Measurements from ENCODE around the gene NEURL1B.

Gene NEURL1B

GRCh38 chr5:172683645-172684471 is 42.8 kb downstream of the NEURL1B start:
- DNase-seq: peak; percentile 54

GRCh38 chr5:172685091-172685490 is 44.0 kb downstream of the NEURL1B start:
- no peak for DNase-seq

DNA sequence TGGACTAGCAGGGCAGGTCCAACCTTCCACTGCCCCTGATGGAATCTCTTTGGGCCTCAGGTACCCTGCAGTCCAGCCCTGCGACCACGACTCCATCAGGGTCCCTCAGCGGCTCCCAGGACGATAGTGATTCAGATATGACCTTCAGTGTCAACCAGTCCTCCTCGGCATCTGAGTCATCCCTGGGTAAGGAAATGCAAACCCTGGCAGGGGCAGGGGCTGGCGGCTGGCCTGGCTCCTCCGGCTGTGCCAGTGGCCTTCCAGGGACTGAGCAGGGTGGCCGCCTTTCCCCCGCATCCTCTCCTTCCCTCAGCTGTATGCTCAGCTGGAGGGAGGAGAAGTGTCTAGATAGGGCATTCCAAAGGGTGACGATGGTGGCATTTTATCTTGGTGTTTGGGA is 45.0 kb downstream of the NEURL1B start:
- DNase-seq: no peak

GRCh38 chr5:172686539-172687390 is 45.7 kb downstream of the NEURL1B start:
- no peak for DNase-seq

DNA sequence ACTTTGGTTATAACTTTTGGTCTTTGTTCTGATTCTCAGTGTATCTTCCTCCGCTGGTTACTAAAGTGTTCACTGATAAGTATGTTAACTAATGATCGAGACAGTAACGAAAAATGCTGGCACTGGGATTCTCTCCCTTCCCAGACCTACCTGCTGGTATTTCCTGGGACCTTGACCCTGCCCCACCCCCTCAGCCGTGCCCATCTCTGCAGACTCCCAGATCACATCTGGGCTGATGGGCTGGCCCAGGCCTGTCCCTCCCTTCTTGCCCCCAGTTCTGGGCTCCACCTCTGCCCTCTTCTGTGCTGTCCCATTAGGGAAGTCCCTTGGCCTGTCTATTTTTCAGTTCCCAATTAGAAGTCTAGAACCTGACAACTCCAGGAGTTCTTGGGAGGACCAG is 46.9 kb downstream of the NEURL1B start:
- no peak for DNase-seq

DNA sequence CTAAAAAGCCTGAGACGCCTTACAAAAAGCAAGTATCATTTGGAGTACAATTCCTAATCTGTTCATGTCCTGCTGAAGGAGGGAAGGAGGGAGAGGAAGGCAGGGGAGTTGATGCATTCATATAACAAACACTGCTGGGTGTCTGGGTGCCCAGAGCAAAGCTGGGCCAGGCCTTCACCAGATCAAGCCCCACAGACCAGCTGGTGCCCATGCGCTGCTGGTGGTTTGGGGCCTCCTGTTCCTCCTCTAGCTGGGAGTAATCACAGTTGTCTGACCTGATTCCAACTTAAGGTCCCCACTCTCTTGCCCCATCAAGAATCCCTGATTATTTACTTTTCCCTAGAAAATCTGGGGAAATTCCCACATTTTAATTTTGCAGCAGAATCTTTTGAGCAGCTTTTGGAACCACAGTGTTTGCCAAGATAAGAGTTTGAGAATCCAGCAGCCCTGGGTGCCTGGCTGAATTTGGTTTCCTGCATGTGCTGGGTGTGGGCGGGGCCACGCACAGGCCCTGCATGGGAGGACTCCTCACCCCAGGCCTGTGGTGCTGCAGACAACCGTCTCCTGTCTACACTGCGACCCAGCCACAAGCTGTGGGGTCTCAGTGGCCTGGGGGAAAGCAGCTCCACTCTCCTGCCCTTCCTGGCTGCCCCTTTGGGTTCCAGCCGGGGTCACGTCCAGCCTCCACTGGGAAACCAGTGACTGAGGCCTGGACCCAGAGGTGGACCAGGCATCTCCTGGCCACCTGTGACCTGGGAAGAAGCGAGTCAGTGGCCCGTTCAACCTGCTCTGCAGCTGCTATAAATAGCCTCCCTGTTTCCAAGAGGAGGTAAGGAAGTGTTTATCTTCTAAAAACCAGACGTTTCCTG is 47.5 kb downstream of the NEURL1B start:
- no peak for DNase-seq

- no peak for DNase-seq
Observed at GRCh38 chr5:172689218-172689572, 48.1 kb downstream of the NEURL1B start.

DNA sequence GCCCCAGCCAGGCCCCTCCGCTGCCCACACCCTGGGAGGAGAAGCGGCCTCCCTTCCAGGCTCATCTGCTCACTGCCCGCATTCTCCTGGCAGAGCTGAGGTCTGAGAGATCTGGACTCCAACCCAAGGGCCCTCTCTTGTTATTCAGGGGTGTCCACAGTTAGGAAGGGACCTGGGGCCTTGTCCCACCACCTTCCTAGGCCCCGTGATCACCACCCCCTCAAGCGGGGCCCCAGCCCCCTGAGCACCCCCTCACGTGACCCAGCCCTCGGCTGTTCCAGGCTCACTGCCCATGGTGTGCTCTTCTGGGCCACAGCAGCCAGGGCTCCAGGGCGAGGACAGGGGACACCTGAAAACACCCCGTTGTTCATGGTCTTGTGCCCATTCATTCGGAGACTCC is 48.7 kb downstream of the NEURL1B start:
- no peak for DNase-seq

- DNase-seq: no peak
Observed at GRCh38 chr5:172690258-172691075, 49.4 kb downstream of the NEURL1B start.

DNA sequence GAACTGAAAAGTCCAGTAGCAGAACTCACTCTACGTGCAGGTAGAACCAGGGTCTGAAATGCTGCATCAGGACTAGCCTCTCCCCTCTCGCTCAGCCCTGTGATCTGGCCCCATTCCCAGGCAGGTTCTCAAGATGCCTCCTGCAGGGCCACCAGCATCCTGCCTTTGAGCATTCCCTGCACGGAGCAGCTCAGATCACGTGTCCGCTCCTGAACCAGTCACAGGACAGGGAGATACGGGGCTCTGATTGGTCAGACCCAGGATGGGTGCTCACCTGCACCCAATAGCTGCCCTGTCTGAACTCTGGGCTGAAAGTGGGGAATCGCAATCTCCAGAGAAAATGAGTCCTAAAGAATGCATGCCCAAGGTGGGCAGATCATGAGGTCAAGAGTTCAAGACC is 50.8 kb downstream of the NEURL1B start:
- no peak for DNase-seq

DNA sequence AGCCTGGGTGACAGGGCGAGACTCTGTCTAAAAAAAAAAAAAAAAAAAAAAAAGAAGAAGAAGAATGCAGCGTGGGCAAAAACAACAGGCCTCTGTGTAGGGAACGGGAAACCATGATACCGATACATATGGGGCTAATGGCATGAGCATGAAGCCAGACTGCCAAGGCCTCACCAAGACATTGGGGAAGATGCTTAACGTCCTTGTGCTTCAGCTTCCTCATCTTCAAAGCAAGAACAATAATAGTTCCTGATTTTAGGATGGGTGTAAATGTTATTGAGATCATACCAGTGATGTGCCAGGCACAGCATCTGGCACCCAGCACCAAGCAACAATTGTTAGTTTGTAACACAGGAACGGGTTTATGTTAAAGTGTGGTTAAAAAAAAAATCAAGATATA is 51.4 kb downstream of the NEURL1B start:
- DNase-seq: no peak

DNA sequence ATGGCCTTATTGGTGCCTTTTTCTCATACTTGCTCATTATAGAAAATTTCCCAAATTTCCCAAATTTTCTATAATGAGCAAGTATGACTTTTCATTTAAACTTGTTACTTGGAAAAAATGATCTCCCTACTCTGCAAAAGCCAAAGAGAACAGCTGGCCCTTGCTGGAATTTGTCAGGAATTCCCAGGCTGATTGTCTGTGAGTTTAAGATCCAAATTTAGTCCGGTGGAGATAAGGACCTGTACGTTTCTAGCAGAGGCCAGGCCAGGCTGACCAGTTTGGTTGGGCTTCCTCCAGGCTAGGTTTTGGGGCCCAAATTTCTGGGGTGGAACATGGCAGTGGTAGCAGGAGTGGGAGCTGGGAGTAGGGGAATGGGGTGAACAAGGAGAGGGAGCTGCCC is 51.9 kb downstream of the NEURL1B start:
- DNase-seq: no peak

DNA sequence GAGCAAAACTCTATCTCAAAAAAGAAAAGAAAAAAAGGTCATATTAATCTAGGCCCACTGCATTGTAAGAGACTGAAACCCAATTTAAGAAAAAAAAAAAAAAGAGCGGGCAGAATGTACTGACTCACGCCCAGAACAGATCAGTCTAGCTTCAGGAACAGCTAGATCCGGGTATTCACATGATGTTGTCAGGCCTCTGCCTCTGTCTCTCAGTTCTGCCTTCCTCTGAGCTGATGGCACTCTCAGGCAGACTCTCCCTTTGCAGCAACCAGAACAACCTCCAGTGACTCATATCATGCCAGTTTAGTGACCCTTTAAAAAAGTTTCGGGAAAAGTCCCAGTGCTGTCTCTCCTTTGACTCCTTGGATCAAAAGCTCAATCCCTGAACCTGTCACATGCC is 53.0 kb downstream of the NEURL1B start:
- DNase-seq: no peak

DNA sequence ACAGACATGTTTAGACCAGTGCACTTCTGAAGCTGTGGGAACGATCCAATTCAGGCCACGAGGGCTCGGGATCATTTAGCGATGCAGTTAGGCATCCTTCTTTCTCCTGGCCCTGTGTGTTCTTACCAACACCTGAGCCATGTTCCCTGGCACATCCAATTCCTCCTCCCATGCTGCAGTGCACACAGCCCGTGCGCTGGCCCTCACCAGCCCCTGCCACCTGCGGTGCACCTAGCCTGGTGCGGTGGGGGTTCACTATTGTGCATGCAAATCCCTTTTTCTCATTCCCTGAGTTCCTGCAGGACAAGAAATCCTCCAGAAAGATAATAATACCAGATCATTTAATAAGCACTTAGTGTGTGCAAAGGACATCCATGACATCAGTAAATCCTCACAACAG is 53.5 kb downstream of the NEURL1B start:
- no peak for DNase-seq

DNA sequence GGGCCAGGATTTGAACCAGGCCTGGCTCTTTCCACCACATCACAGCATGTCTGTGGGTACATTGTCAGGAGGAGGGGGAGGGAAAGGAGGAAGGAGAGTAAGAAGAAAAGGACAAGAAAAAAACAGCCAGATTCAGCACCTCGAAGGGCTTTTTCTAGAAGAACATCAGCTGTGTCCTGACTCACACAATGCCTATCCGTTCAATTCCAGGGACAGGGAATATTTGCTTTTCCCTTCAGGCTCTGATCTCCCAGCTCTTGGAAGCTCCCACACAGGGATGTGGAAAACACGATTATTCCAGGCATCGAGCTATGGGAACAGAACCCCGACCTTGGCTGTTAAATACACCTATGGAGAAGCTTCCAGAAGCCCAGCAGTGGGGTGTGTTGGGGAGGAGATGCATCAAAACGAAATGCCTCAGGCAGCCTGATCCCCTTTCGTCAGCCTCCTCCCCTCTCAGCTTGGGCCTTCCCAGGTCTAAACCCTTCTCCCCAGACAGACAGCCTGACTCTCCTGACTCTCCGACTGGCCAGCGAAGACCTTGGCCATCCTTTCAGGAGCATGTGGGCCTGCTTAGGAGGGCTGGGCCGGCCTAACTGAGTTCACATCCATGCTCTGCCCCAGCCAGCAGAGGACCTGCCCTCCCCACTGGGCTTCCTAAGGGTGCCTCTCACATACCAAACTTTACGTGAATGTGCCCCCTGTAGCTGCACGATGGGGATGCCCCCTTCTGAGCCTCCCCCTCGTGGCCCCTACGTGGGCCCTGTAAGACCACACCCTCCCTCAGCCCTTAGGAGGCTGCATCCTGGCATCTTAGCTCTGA is 54.4 kb downstream of the NEURL1B start:
- DNase-seq: no peak

GRCh38 chr5:172696171-172696849 is 55.2 kb downstream of the NEURL1B start:
- no peak for DNase-seq

- peak; percentile 79 for DNase-seq
Observed at GRCh38 chr5:172697123-172698121, 56.4 kb downstream of the NEURL1B start.

- no peak for DNase-seq
Observed at GRCh38 chr5:172699423-172699822, 58.4 kb downstream of the NEURL1B start.

GRCh38 chr5:172699999-172700364 is 58.9 kb downstream of the NEURL1B start:
- DNase-seq: no peak
